GM23338 (cell line): Measurements from ENCODE around the gene ARMC8.

ENCODE experiments used
- CREB1 ChIP-seq: fragments of 250-450 bp; sonication (Bioruptor Pico); IDR thresholded peaks from 2 replicates; pipeline ENCODE4 v1.5.0; 2020; ENCODE audit warnings: low read depth, mild to moderate bottlenecking, moderate library complexity
- CTCF ChIP-seq, 2 experiments: fragments of 200-600 bp in 1 of 2; sonication (generic) in 1 of 2; conservative IDR thresholded peaks; 2 replicates each; pipeline versions ENCODE4 v1.5.1 to v1.6.1; 2016 to 2017; ENCODE audit warnings: antibody characterized with exemption in 2 of 2, low read depth in 2 of 2, mild to moderate bottlenecking in 2 of 2, moderate library complexity in 1 of 2
- ETS1 ChIP-seq: IDR thresholded peaks from 2 replicates; pipeline ENCODE4 v1.6.1; 2016; ENCODE audit warnings: antibody characterized with exemption
- EZH2 ChIP-seq: fragments of 200-600 bp; sonication (generic); IDR thresholded peaks from one replicate; pipeline ENCODE4 v1.8.0; 2017; ENCODE audit warnings: antibody characterized with exemption, mild to moderate bottlenecking, low read depth; ENCODE audit not compliant: unreplicated experiment
- EZH2phosphoT487 ChIP-seq: fragments of 200-600 bp; sonication (generic); IDR thresholded peaks from one replicate; pipeline ENCODE4 v1.8.1; 2018; ENCODE audit warnings: antibody characterized with exemption; ENCODE audit not compliant: unreplicated experiment
- JUNB ChIP-seq: IDR thresholded peaks from one replicate; pipeline ENCODE4 v1.6.1; 2016; ENCODE audit warnings: antibody characterized with exemption; ENCODE audit not compliant: unreplicated experiment
- NANOG ChIP-seq: IDR thresholded peaks from 2 replicates; pipeline ENCODE4 v1.6.1; 2016; ENCODE audit warnings: antibody characterized with exemption, borderline replicate concordance
- POLR2AphosphoS5 ChIP-seq: IDR thresholded peaks from 2 replicates; pipeline ENCODE4 v1.6.1; 2016; ENCODE audit warnings: antibody characterized with exemption, low read depth
- REST ChIP-seq: IDR thresholded peaks from one replicate; pipeline ENCODE4 v1.6.1; 2018; ENCODE audit warnings: antibody characterized with exemption; ENCODE audit not compliant: unreplicated experiment
- STAT1 ChIP-seq: IDR thresholded peaks from one replicate; pipeline ENCODE4 v1.6.1; 2016; ENCODE audit warnings: antibody characterized with exemption; ENCODE audit not compliant: unreplicated experiment
- ZNF462 ChIP-seq: fragments of 250-450 bp; sonication (Bioruptor Pico); IDR thresholded peaks from 2 replicates; pipeline ENCODE4 v1.5.0; 2020; ENCODE audit warnings: mild to moderate bottlenecking, moderate library complexity

GRCh38 chr3:138300647-138301046 lies 113.5 kb downstream of the ARMC8 start:
- no peak for TF ChIP-seq CTCF (conservative IDR thresholded peaks at IDR 0.05; ENCODE audit: low read depth in 2 of 2)
- TF ChIP-seq POLR2AphosphoS5, result no peak
- no peak for TF ChIP-seq EZH2phosphoT487
- no peak for TF ChIP-seq CREB1 (CRISPR knock-in tag)
- TF ChIP-seq EZH2, result no peak
- no peak for TF ChIP-seq JUNB
- TF ChIP-seq ZNF462 (CRISPR knock-in tag), result no peak
- no peak for TF ChIP-seq REST
- TF ChIP-seq ETS1, result no peak
- TF ChIP-seq NANOG, result no peak
- no peak for TF ChIP-seq STAT1
